Astrocyte of the spinal cord (primary cell): ENCODE data around the gene DOK4.

Source experiments
- DNase-seq: peaks from one replicate; pipeline ENCODE4 v3.0.0; 2011; ENCODE audit warnings: low read depth, low spot score
- H3K4me3 ChIP-seq: 2 replicates; pipeline ENCODE4 v1.5.1; 2011; ENCODE audit warnings: low read depth, mild to moderate bottlenecking, low read length, moderate library complexity
- in situ Hi-C: cut with HindIII; loops from 2 replicates; pipeline ENCODE4 v1.10.0; 2017; ENCODE audit warnings: low sequenced_read_pairs
- TF ChIP-seq, protein P1 (sequence below): IDR thresholded peaks from 2 replicates; pipeline ENCODE4 v1.5.1; 2012; ENCODE audit warnings: low read depth, mild to moderate bottlenecking, low read length, inconsistent platforms

DOK4 gene

DNA sequence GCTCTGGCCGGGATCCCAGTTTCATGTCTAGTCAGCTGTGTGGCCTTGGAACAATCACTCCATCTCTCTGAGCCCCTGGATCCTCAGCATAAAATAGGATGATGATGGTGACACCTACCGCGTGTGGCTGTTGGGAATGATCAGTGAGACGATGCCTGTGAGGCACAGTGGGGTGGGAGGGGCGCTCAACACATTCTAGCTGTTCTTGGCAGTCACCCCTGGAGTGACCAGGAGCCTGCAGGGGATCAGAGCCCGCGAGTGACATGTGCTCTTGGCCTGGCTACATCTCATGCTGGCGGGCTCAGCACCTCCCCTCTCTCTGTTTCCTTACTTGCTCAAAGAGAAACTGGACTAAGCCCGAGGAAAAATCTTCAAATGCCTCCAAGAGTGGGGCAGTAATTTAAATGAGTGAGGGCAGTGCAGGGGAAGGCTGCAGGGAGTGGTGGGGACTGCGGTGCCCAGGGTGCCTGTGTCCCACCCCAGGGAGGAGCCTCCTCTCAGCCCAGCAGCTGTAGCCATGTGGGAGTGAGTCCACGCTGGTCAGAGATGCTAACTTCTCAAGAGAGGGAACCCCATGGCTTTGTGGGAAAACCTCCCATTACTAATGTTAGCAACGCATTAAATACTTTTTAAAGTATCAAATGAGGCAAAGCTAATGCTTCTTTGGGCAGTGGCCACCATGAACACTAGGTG, 23.1 kb upstream of the DOK4 start:
- H3K4me3 ChIP-seq: no peak overlapping the region

GRCh38 chr16:57508035-57508425, 21.7 kb upstream of the DOK4 start:
- TF ChIP-seq, protein P1, sequence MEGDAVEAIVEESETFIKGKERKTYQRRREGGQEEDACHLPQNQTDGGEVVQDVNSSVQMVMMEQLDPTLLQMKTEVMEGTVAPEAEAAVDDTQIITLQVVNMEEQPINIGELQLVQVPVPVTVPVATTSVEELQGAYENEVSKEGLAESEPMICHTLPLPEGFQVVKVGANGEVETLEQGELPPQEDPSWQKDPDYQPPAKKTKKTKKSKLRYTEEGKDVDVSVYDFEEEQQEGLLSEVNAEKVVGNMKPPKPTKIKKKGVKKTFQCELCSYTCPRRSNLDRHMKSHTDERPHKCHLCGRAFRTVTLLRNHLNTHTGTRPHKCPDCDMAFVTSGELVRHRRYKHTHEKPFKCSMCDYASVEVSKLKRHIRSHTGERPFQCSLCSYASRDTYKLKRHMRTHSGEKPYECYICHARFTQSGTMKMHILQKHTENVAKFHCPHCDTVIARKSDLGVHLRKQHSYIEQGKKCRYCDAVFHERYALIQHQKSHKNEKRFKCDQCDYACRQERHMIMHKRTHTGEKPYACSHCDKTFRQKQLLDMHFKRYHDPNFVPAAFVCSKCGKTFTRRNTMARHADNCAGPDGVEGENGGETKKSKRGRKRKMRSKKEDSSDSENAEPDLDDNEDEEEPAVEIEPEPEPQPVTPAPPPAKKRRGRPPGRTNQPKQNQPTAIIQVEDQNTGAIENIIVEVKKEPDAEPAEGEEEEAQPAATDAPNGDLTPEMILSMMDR: no peak
- no peak overlapping the region for H3K4me3 ChIP-seq
- DNase-seq: no peak
- in situ Hi-C loops: no loop called here

More for the DNA sequence above, 23.1 kb upstream of the DOK4 start:
- in situ Hi-C loops: no loop called here
- no peak for DNase-seq
- TF ChIP-seq, protein P1: no peak

GRCh38 chr16:57507136-57508034, 21.1 kb upstream of the DOK4 start:
- no peak for DNase-seq
- in situ Hi-C loops: no loop called here
- TF ChIP-seq, protein P1: no peak
- H3K4me3 ChIP-seq: no peak overlapping the region

DNA sequence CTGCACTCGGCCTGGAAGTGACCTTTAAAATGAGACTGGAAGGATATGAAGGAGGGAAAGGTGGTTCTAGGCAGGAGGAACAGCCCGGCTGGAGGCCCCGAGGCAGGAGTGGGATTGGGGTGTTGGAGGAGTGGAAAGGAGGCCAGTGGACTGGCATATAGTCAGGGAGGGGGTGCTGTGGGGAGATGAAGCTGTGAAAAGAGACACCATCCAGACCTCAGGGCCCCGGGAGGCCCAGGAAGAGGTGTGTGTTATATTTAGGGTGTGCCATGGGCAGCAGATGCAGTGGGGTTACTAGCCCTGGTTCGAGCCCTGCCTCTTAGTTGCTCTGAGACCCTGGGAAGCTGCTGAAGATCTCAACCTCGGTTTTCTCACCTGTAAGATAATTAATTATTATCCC, 18.9 kb upstream of the DOK4 start:
- DNase-seq: no peak
- TF ChIP-seq, protein P1: no peak
- in situ Hi-C loops: no loop called here
- H3K4me3 ChIP-seq: no peak overlapping the region

- no peak for DNase-seq
- no peak overlapping the region for H3K4me3 ChIP-seq
- TF ChIP-seq, protein P1: no peak
- in situ Hi-C loops: no loop called here
Observed at GRCh38 chr16:57504491-57504890, 18.2 kb upstream of the DOK4 start.

- in situ Hi-C loops: no loop called here
- DNase-seq: no peak
- no peak overlapping the region for H3K4me3 ChIP-seq
- TF ChIP-seq, protein P1: no peak
Observed at GRCh38 chr16:57504001-57504400, 17.7 kb upstream of the DOK4 start.
